HT-29 (cell line): Measurements from ENCODE around the gene BTNL2. TPM values are rescaled to one million over a fixed set of nuclear protein-coding genes. Genes with fewer than 3 reads are reported as not detected.
"Not testable (repeated sequence)": the region's sequence is repeated elsewhere in the genome, so short reads cannot be mapped to it uniquely, and the experiment has no call there.

ENCODE experiments used
- DNase-seq: peaks from one replicate; pipeline ENCODE4 v3.0.0-alpha.2; 2015; ENCODE audit warnings: low spot score
- small RNA-seq: library from RNA; depleted of rRNA; stranded (forward); fragments of <200 nt; gene quantifications from one replicate; pipeline ENCODE3, GENCODE V24; 2014
- total RNA-seq: library from RNA; depleted of rRNA; stranded (reverse); fragments of >200 nt; shearing (Covaris generic); gene quantifications from 2 replicates; pipeline ENCODE4 v1.2.3, GENCODE V29; 2014; rRNA removed

The BTNL2 gene
- total RNA-seq, 1 experiment from 2014 or later: not detected

DNA sequence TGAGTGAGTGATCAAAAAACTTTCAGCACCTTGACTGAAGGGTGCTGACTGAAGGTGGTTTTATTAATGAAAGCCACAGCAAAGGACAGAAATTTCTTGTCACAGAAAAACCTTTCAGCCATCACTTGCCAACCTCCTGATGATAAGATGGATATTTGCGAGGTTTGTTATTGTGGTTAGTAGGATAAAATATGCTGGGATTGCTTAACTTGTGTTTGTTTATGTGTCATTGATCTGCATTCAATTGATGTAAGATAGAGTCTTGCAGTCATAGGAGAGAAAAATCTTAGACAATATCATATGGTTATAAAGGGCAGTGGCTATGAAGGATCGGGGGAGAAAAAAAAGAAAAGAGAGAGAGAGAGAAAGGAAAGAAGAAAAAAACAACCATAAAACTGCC, 36.5 kb downstream of the BTNL2 start:
- no peak for DNase-seq

DNA sequence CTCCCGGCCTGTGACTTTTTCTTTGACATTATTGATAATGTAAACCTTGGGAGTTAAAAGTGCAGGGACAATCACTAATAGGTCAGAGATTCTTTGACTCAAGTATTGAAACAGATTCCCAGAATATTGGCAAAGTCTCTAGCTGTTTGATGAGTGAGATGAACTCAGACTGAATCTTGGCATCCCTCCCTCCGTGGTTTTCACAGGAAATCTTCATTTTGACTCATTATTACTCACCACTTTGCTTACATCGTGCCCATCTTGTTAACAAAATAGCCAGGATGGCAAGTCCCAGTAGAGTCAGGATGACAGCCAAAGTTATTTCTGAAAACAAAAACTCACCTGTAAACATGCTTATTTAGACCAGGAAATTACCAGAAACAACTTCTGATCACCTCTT, 37.3 kb downstream of the BTNL2 start:
- no peak for DNase-seq

DNA sequence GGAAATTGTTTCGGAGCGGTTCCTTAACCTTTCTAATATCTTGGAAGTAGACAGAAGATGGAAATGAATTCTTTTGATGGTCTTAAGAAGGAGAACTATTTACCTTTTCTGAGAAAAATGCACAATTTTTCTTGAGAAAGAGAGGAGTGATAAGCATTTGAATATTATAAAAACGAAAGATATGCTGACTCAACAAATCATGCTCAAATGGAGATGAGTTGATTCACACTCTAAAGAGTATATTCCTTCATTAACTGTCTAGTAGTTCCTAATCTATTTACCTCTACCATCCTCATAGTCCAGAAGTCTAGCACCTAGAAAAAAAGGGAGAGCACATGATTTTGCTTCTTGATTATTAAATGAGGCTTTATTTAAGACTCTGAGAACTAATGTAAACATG, 39.3 kb downstream of the BTNL2 start:
- no peak for DNase-seq

DNA sequence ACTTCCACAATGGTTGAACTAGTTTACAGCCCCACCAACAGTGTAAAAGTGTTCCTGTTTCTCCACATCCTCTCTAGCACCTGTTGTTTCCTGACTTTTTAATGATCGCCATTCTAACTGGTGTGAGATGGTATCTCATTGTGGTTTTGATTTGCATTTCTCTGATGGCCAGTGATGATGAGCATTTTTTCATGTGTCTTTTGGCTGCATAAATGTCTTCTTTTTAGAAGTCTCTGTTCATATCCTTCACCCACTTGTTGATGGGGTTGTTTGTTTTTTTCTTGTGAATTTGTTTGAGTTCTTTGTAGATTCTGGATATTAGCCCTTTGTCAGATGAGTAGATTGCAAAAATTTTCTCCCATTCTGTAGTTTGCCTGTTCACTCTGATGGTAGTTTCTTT, 47.8 kb downstream of the BTNL2 start:
- not testable (repeated sequence) for DNase-seq

DNA sequence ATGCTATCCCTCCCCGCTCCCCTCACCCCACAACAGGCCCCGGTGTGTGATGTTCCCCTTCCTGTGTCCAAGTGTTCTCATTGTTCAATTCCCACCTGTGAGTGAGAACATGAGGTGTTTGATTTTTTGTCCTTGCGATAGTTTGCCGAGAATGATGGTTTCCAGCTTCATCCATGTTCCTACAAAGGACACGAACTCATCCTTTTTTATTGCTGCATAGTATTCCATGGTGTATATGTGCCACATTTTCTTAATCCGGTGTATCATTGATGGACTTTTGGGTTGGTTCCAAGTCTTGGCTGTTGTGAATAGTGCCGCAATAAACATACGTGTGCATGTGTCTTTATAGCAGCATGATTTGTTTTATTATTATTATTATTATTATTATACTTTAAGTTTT, 48.4 kb downstream of the BTNL2 start:
- DNase-seq: not testable (repeated sequence)

DNA sequence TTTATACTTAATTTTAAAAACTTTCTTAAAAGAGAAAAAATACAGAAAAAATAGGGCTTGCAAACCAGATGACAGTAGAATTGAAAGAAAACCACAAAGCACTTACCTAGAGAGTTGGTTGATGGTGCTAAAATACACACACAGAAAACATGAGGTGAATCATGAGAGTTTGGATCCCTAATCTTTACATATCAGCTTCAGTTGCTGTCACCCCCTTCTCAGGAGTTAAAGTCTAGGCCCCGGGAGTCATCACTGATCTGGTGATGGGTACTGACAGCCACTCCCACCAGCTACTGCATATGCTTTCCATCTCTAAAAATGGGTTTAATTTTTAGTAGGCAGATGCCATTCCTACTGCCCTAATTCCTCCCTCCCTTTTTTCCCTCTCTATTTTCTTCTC, 52.0 kb downstream of the BTNL2 start:
- no peak for DNase-seq

DNA sequence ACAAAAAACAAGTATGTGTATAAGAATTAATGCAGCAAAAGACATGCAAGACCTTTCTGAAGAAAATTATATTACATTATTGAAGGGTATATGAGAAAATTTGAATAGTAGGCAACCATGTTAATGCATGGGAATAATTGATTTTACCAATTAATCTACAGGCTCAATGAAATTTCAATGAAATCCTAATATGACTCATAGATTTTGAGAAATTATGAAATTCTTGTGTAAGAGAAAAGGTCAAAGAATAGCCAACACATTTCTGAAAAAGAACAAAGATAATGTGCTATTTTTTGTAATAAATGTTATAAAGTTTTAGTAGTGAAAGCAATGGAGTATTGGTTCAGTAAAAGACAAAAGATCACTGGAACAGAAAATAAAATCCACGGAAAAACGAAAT, 53.6 kb downstream of the BTNL2 start:
- DNase-seq: no peak

Small RNA genes lying within 50 kb of the gene (small RNA-seq; reads per million reads assigned to genes)
- not detected for gene RNU6-603P

Other genes starting within 250 kb of the BTNL2 start
- gene EGFL8, start 242.6 kb downstream of the BTNL2 start, total RNA-seq: 4.5 and 6.6 TPM in 2 replicates
- gene AGPAT1, start 231.1 kb downstream of the BTNL2 start, total RNA-seq: 48.6 and 52.8 TPM in 2 replicates
- gene RNF5, start 228.8 kb downstream of the BTNL2 start, total RNA-seq: 45.4 and 50.5 TPM in 2 replicates
- 3.0 and 4.9 TPM in 2 replicates for gene AGER, start 222.9 kb downstream of the BTNL2 start, total RNA-seq
- gene PBX2, start 217.0 kb downstream of the BTNL2 start, total RNA-seq: 16.6 and 18.7 TPM in 2 replicates
- 2.2 and 4.7 TPM in 2 replicates for gene GPSM3, start 214.5 kb downstream of the BTNL2 start, total RNA-seq
- 2.2 and 2.4 TPM in 2 replicates for gene NOTCH4, start 183.1 kb downstream of the BTNL2 start, total RNA-seq
- gene TSBP1, start 35.3 kb downstream of the BTNL2 start, total RNA-seq: not detected in 2 replicates
- gene HLA-DRA, start 32.7 kb upstream of the BTNL2 start, total RNA-seq: not detected in 2 replicates
- not detected in 2 replicates for gene HLA-DRB5, start 123.1 kb upstream of the BTNL2 start, total RNA-seq
- not detected in 2 replicates for gene HLA-DRB1, start 182.7 kb upstream of the BTNL2 start, total RNA-seq
- gene HLA-DQA1, start 230.2 kb upstream of the BTNL2 start, total RNA-seq: not detected in 2 replicates